Right lobe of liver (tissue), 6 donors: ENCODE data around the gene EHD4. TPM values are rescaled to one million over a fixed set of nuclear protein-coding genes. Genes with fewer than 3 reads are reported as not detected.

Experiments used
- ATAC-seq, 4 donors: fragments of 200-7000 bp; cut with Tn5 transposase; one replicate each; pipeline ENCODE4 v1.9.1; 2020; ENCODE audit warnings: mild to moderate bottlenecking in 4 of 4, moderate library complexity in 4 of 4
- DNase-seq, 3 donors: peaks; one replicate each; pipeline ENCODE4 v3.0.0-alpha.2; 2020
- H3K27ac ChIP-seq, 3 donors: fragments of 200-600 bp; one replicate each; pipeline ENCODE4 v1.8.0; 2022
- H3K27me3 ChIP-seq, 2 donors: fragments of 200-600 bp; one replicate each; pipeline ENCODE4 v1.8.0; 2022
- H3K36me3 ChIP-seq, 4 donors: fragments of 200-600 bp; sonication (generic) in 1 of 4; one replicate each; pipeline versions ENCODE4 v1.5.1 to v1.8.0; 2017 to 2022; ENCODE audit warnings: control low read depth in 1 of 4
- H3K4me1 ChIP-seq, 4 donors: fragments of 200-600 bp; sonication (generic) in 1 of 4; one replicate each; pipeline versions ENCODE4 v1.5.1 to v1.8.0; 2017 to 2022; ENCODE audit warnings: control low read depth in 1 of 4
- H3K4me3 ChIP-seq, 3 donors: fragments of 200-600 bp; one replicate each; pipeline ENCODE4 v1.8.0; 2022
- H3K9me3 ChIP-seq, 4 donors: fragments of 200-600 bp; sonication (generic) in 1 of 4; one replicate each; pipeline versions ENCODE4 v1.5.1 to v1.8.0; 2017 to 2022; ENCODE audit warnings: control low read depth in 1 of 4
- POLR2A ChIP-seq: fragments of 450-650 bp; IDR thresholded peaks from one replicate; pipeline ENCODE4 v1.6.1; 2017; ENCODE audit warnings: antibody characterized with exemption, mild to moderate bottlenecking
- WGBS: methylation state at CpG from one replicate; pipeline ENCODE4 v1.1.6; 2018; ENCODE audit warnings: low coverage, low lambda C conversion rate; ENCODE audit not compliant: insufficient coverage; ENCODE audit errors: missing lambda C conversion rate; 5-methylcytosine and 5-hydroxymethylcytosine counted together
- intact Hi-C, 2 donors: fragments of 100-400 bp; cut with DNase I; formaldehyde crosslinking; loops; one replicate each; pipeline versions ENCODE4 v1.11.2 to v1.14.1; 2022
- total RNA-seq, 6 experiments: library from RNA; depleted of rRNA in 2 of 6; stranded (reverse); fragments of >200 nt in 2 of 6; fragmentation: NEBNext Ultra II Directional in 3 of 6; extraction: Animal tissue kit (Norgen Biotek cat#: 25700) in 3 of 6; gene quantifications; one replicate each; pipeline versions ENCODE4 v1.1.0 to v1.2.4, GENCODE V29; 2016 to 2023
- TF ChIP-seq, protein P1 (sequence below), 4 donors: fragments of 200-600 bp in 3 of 4; fragments of 450-650 bp in 1 of 4; IDR thresholded peaks; one replicate each; pipeline versions ENCODE4 v1.5.1 to v1.8.0; 2016 to 2022; ENCODE audit warnings: antibody characterized with exemption in 4 of 4, mild to moderate bottlenecking in 2 of 4
- donor health status: DM: no; HTN: yes; CAD: no.
- donor health status: DM: no; HTN: no; CAD: no.
- donor health status: DM: no; HTN: no; CAD: no.
- donor health status: DM: no; HTN: yes; CAD: no.
- donor health status: DM: no; HTN: yes; CAD: no.

The EHD4 gene
- total RNA-seq, 6 experiments from 2014 or later: 4.7 to 21.5 (median 11.1) TPM

DNA sequence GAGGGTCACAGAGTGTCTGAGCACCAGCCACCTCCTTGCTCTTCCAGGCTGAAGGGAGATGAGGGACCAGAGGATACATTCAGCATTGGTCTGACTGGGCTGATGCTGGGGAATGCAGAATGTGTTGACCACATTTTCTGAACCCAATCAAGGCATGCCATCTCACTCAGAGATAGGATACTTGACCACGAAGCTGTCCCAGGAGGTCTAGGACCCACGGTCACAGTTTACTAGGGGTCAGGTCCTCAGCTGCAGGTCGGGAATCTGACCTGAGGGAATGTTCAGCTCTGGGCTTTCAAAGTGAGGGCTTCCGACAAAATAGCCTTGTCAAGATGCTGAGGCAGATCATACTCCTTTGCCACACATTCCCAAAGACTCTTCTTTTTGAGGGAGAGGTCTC, 28.9 kb upstream of the EHD4 start:
- no peaks in the 10 kb centered on the region for H3K36me3 ChIP-seq
- DNase-seq (no peak), ATAC-seq (no peak)
- no peak for TF ChIP-seq POLR2A
- TF ChIP-seq, protein P1, sequence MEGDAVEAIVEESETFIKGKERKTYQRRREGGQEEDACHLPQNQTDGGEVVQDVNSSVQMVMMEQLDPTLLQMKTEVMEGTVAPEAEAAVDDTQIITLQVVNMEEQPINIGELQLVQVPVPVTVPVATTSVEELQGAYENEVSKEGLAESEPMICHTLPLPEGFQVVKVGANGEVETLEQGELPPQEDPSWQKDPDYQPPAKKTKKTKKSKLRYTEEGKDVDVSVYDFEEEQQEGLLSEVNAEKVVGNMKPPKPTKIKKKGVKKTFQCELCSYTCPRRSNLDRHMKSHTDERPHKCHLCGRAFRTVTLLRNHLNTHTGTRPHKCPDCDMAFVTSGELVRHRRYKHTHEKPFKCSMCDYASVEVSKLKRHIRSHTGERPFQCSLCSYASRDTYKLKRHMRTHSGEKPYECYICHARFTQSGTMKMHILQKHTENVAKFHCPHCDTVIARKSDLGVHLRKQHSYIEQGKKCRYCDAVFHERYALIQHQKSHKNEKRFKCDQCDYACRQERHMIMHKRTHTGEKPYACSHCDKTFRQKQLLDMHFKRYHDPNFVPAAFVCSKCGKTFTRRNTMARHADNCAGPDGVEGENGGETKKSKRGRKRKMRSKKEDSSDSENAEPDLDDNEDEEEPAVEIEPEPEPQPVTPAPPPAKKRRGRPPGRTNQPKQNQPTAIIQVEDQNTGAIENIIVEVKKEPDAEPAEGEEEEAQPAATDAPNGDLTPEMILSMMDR (IDR thresholded peaks at IDR 0.05): no peak
- H3K4me1 ChIP-seq: no peaks in the 10 kb centered on the region
- no peak overlapping the region for H3K27ac ChIP-seq
- H3K27me3 ChIP-seq: no peaks in the 10 kb centered on the region
- H3K9me3 ChIP-seq: no peaks in the 10 kb centered on the region
- intact Hi-C loops: no loop called here
- no peak overlapping the region for H3K4me3 ChIP-seq
- WGBS: 56% methylated on average over 3 of the region's 4 CpGs

DNA sequence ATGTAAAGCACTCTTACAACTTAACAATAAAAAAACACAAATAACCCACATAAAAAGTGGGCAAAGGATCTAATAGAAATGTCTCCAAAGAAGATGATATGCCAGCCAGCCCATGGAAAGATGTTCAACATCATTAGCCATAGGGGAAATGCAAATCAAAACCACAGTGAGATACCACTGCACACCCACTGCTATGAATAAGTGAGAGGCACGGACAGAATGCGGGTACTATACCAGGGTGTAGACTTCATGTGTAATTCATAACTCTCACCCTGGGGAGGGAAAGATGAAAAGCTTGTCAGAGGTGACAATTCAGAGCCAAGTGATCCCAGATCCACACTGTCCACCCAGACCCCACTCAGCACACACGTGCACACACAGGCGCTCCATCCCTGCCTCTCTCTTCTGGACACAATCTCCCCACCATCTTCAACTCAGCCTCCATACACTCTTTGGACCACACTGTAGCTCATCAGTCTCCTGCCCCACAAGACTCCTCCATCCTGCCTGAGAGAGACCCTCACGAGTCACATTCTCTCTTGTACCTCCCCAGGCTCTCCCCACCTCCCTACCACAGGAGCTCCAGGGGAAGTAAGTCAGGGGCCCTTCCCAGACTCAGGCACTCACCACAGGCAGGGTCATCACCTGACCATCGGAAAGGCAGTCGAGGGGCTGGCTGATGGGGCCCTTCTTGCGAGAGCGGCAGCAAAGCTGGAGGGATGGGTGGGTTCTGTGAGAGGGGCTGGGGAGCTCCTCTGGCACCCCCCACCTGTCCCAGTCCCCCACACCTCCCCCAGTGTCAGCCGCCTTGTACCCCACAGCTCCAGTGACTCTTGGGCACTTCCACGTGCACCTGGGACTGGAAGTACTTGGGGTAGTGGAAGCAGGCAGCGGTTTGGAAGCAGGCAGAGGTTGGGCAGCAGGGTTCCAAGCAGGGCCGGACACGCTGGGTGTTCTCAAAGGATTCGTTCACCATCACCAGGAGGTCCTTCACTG, 27.2 kb upstream of the EHD4 start:
- no peaks in the 10 kb centered on the region for H3K4me1 ChIP-seq
- TF ChIP-seq POLR2A: no peak
- TF ChIP-seq, protein P1 (IDR thresholded peaks at IDR 0.05): no peak
- no peaks in the 10 kb centered on the region for H3K36me3 ChIP-seq
- 57% methylated on average over 8 of the region's 15 CpGs for WGBS
- ATAC-seq (peak in 1 of 4 donors; percentile 7), DNase-seq (peak in 1 of 3 donors; percentile 30)
- no peak overlapping the region for H3K27ac ChIP-seq
- H3K4me3 ChIP-seq: no peak overlapping the region
- no peaks in the 10 kb centered on the region for H3K9me3 ChIP-seq
- no peaks in the 10 kb centered on the region for H3K27me3 ChIP-seq
- intact Hi-C loops: loop anchor here in 1 of 2 donors (10.0 kb wide), 1 partner anchor 85 kb away; no protein-coding TSS in a partner anchor

- no peaks in the 10 kb centered on the region for H3K4me1 ChIP-seq
- no peaks in the 10 kb centered on the region for H3K36me3 ChIP-seq
- TF ChIP-seq POLR2A: no peak
- TF ChIP-seq, protein P1 (IDR thresholded peaks at IDR 0.05): no peak
- intact Hi-C loops: loop anchor here in 1 of 2 donors (10.0 kb wide), 1 partner anchor 87 kb away; no protein-coding TSS in a partner anchor
- no peak overlapping the region for H3K4me3 ChIP-seq
- ATAC-seq (no peak), DNase-seq (peak in 1 of 3 donors; percentile 30)
- no peaks in the 10 kb centered on the region for H3K27me3 ChIP-seq
- 86% methylated on average over 3 of the region's 3 CpGs for WGBS
- no peak overlapping the region for H3K27ac ChIP-seq
- H3K9me3 ChIP-seq: no peaks in the 10 kb centered on the region
These were observed 25.5 kb upstream of the EHD4 start for GRCh38 chr15:41997845-41998244.

DNA sequence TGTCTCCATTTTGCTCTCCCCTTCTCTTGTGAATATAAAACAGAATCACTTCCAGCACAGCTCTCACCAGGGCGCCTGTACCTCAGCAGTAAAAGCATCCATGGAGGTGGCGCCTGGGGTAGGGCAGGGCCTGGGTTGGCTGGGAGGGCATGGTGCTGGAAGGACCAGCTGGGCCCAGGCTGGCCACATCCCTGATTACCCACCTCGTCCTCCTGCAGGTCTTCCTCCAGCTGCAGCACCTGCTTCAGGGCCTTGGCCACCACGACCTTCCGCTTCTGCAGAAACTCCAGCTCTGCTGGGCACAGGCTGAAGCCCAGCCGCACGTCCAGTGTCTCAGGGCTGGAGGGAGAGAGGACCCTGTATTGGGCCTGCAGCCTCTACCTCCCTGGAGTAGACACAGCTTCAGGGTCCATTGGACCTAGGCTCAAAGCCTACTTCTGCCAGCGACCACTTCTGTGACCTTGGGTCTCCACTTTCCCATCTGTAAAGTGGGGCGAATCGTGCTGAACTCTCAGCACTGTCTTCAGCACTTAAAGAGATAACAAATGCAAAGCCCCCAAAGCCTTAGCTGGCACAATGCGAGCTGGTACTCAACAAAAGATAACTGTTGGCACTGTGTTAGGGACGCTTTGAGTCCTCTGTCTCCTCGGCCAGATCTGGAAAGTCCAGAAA, 24.7 kb upstream of the EHD4 start:
- Histone ChIP-seq H3K4me3 (no peak overlapping the region), H3K27ac (no peak overlapping the region), H3K36me3 (no peaks in the 10 kb centered on the region), H3K9me3 (no peaks in the 10 kb centered on the region), H3K4me1 (no peaks in the 10 kb centered on the region), H3K27me3 (no peaks in the 10 kb centered on the region)
- peak in 1 of 3 donors; percentile 15 for DNase-seq
- intact Hi-C loops: loop anchor here in 1 of 2 donors (10.0 kb wide), 1 partner anchor 88 kb away; no protein-coding TSS in a partner anchor
- ATAC-seq: no peak
- WGBS: 73% methylated on average over 8 of the region's 13 CpGs
- TF ChIP-seq, protein P1 (IDR thresholded peaks at IDR 0.05): no peak
- no peak for TF ChIP-seq POLR2A
